Calu3 (cell line): ENCODE data around the gene ATOX1. TPM values are rescaled to one million over a fixed set of nuclear protein-coding genes. Genes with fewer than 3 reads are reported as not detected.

Experiments
- BruUV-seq: library from RNA; stranded (reverse); fragments of 400-500 nt; replicated peaks from 2 replicates; lab custom pipeline; 2021; lab: Mats Ljungman, UMichigan
- CTCF ChIA-PET: fragments of 300-600 bp; sonication (Branson Sonifier 250); formaldehyde crosslinking; loops from one replicate; lab custom pipeline; 2022; ENCODE audit warnings: antibody characterized with exemption; lab: Charles Lee
- DNase-seq: peaks from one replicate; pipeline ENCODE4 v3.0.0; 2022
- H3K27ac Mint-ChIP-seq: one replicate; pipeline ENCODE4 v1.8.0; 2022; ENCODE audit warnings: mixed read lengths; ENCODE audit not compliant: unreplicated experiment
- H3K27me3 Mint-ChIP-seq: one replicate; pipeline ENCODE4 v1.8.0; 2022; ENCODE audit warnings: mixed read lengths; ENCODE audit not compliant: unreplicated experiment
- H3K36me3 Mint-ChIP-seq: one replicate; pipeline ENCODE4 v1.8.0; 2022; ENCODE audit warnings: mild to moderate bottlenecking, moderate library complexity, mixed read lengths; ENCODE audit not compliant: insufficient read depth, unreplicated experiment
- H3K4me1 Mint-ChIP-seq: one replicate; pipeline ENCODE4 v1.8.0; 2022; ENCODE audit warnings: mild to moderate bottlenecking, low read depth, mixed read lengths; ENCODE audit not compliant: unreplicated experiment
- H3K4me3 Mint-ChIP-seq: one replicate; pipeline ENCODE4 v1.8.0; 2022; ENCODE audit warnings: mild to moderate bottlenecking, low read depth, moderate library complexity, mixed read lengths; ENCODE audit not compliant: unreplicated experiment
- H3K9me3 Mint-ChIP-seq: one replicate; pipeline ENCODE4 v1.8.0; 2022; ENCODE audit warnings: low read depth, mixed read lengths; ENCODE audit not compliant: unreplicated experiment
- CTCF ChIP-seq: fragments of 200-600 bp; IDR thresholded peaks from one replicate; pipeline ENCODE4 v1.8.0; 2022; ENCODE audit warnings: antibody characterized with exemption; ENCODE audit not compliant: unreplicated experiment
- intact Hi-C: fragments of 100-400 bp; cut with micrococcal nuclease; formaldehyde crosslinking; loops from one replicate; pipeline ENCODE4 v1.10.0; 2022; ENCODE audit not compliant: unreplicated experiment
- total RNA-seq: library from RNA; stranded (reverse); gene quantifications from 2 replicates; pipeline ENCODE4 v1.2.3, GENCODE V29; 2022

Gene ATOX1
- total RNA-seq, 1 experiment from 2014 or later = 239 TPM

GRCh38 chr5:151708126-151708525 is 50.3 kb downstream of the ATOX1 start:
- H3K27ac Mint-ChIP-seq = no peak overlapping the region
- H3K4me3 Mint-ChIP-seq = no peak overlapping the region
- H3K4me1 Mint-ChIP-seq = peaks cover 18% of the 10 kb centered on the region
- DNase-seq = no peak
- intact Hi-C loops = no loop called here
- BruUV-seq = no TSS peak
- H3K9me3 Mint-ChIP-seq = peaks cover 2% of the 10 kb centered on the region
- TF ChIP-seq CTCF = no peak
- H3K36me3 Mint-ChIP-seq = no peaks in the 10 kb centered on the region
- CTCF ChIA-PET = no interaction called here
- H3K27me3 Mint-ChIP-seq = no peaks in the 10 kb centered on the region

GRCh38 chr5:151707567-151707966 is 50.9 kb downstream of the ATOX1 start:
- intact Hi-C loops = no loop called here
- Mint-ChIP-seq H3K9me3 (peaks cover 2% of the 10 kb centered on the region), H3K27ac (no peak overlapping the region), H3K27me3 (no peaks in the 10 kb centered on the region), H3K36me3 (no peaks in the 10 kb centered on the region), H3K4me3 (no peak overlapping the region), H3K4me1 (peaks cover 22% of the 10 kb centered on the region)
- CTCF ChIA-PET = no interaction called here
- DNase-seq = no peak
- BruUV-seq = no TSS peak
- no peak for TF ChIP-seq CTCF

- no TSS peak for BruUV-seq
- Mint-ChIP-seq H3K36me3 (no peaks in the 10 kb centered on the region), H3K4me3 (no peak overlapping the region), H3K27me3 (no peaks in the 10 kb centered on the region), H3K4me1 (peaks cover 22% of the 10 kb centered on the region), H3K27ac (no peak overlapping the region), H3K9me3 (peaks cover 2% of the 10 kb centered on the region)
- no peak for DNase-seq
- CTCF ChIA-PET = no interaction called here
- TF ChIP-seq CTCF = no peak
- intact Hi-C loops = no loop called here
These were observed 51.5 kb downstream of the ATOX1 start for GRCh38 chr5:151706906-151707305.

GRCh38 chr5:151703780-151704179 is 54.7 kb downstream of the ATOX1 start:
- TF ChIP-seq CTCF = no peak
- intact Hi-C loops = no loop called here
- no peak for DNase-seq
- H3K27ac Mint-ChIP-seq = no peak overlapping the region
- no peaks in the 10 kb centered on the region for H3K36me3 Mint-ChIP-seq
- peaks cover 41% of the 10 kb centered on the region for H3K4me1 Mint-ChIP-seq
- H3K9me3 Mint-ChIP-seq = peaks cover 2% of the 10 kb centered on the region
- CTCF ChIA-PET = no interaction called here
- H3K4me3 Mint-ChIP-seq = no peak overlapping the region
- no peaks in the 10 kb centered on the region for H3K27me3 Mint-ChIP-seq
- BruUV-seq = no TSS peak

GRCh38 chr5:151703227-151703626 is 55.2 kb downstream of the ATOX1 start:
- H3K36me3 Mint-ChIP-seq = no peaks in the 10 kb centered on the region
- no TSS peak for BruUV-seq
- H3K27me3 Mint-ChIP-seq = no peaks in the 10 kb centered on the region
- peaks cover 43% of the 10 kb centered on the region for H3K4me1 Mint-ChIP-seq
- TF ChIP-seq CTCF = no peak
- CTCF ChIA-PET = no interaction called here
- DNase-seq = no peak
- no peak overlapping the region for H3K4me3 Mint-ChIP-seq
- H3K9me3 Mint-ChIP-seq = peaks cover 2% of the 10 kb centered on the region
- no peak overlapping the region for H3K27ac Mint-ChIP-seq
- intact Hi-C loops = no loop called here
